ENCODE results near the gene LTB. TPM values are rescaled to one million over a fixed set of nuclear protein-coding genes. Genes with fewer than 3 reads are reported as not detected.

LTB gene
- total and polyA plus RNA-seq, 3 experiments from 2014 or later: 196 to 1,182 (median 206) TPM

- ChIA-PET CTCF (interaction anchor here (1.5 to 19.7 kb wide), 3 partner anchors 18 to 80 kb away, joined by 5 to 692 read pairs (median 576); partner anchors contain the start of genes ATP6V1G2, DDX39B, LST1 and LTA), POLR2A (interaction anchor here (0.6 to 2.2 kb wide), 8 partner anchors 15 to 33 kb away, joined by 3 to 13 read pairs (median 4); partner anchors contain the start of genes DDX39B and NCR3)
- Histone ChIP-seq H3K4me1 (ENCODE audit: insufficient read depth, low read length) (peaks cover 89% of the 10 kb centered on the region), H3K27ac (ENCODE audit: low read depth, low read length) (peak overlapping the region; percentile 60), H3K9me3 (ENCODE audit: low read length) (no peaks in the 10 kb centered on the region), H3K27me3 (ENCODE audit: insufficient read depth, low read length, poor library complexity, severe bottlenecking) (no peaks in the 10 kb centered on the region), H3K36me3 (ENCODE audit: insufficient read depth, low read length) (peaks cover 5% of the 10 kb centered on the region), H3K4me3 (ENCODE audit: low read length) (peak overlapping the region; percentile 82)
- Mint-ChIP-seq H3K27me3 (peaks cover 0 to 1% of the 10 kb centered on the region in 2 donors), H3K9me3 (peaks cover 0 to 2% (median 0%) of the 10 kb centered on the region in 5 donors), H3K27ac (peak overlapping the region; percentile 92 to 100 (median 100)), H3K36me3 (peaks cover 7 to 39% (median 10%) of the 10 kb centered on the region in 3 donors), H3K4me3 (peak overlapping the region; percentile 98 to 100 (median 100)), H3K4me1 (peaks cover 89 to 98% (median 98%) of the 10 kb centered on the region in 3 donors)
- no peak for DNase-seq
These were observed 7.8 kb downstream of the LTB start for GRCh38 chr6:31574106-31575061.

- Histone ChIP-seq H3K27ac (ENCODE audit: low read depth, low read length) (peak overlapping the region; percentile 32), H3K4me3 (ENCODE audit: low read length) (no peak overlapping the region), H3K9me3 (ENCODE audit: low read length) (no peaks in the 10 kb centered on the region), H3K27me3 (ENCODE audit: insufficient read depth, low read length, poor library complexity, severe bottlenecking) (no peaks in the 10 kb centered on the region), H3K4me1 (ENCODE audit: insufficient read depth, low read length) (peaks cover 90% of the 10 kb centered on the region), H3K36me3 (ENCODE audit: insufficient read depth, low read length) (peaks cover 5% of the 10 kb centered on the region)
- Mint-ChIP-seq H3K27me3 (peaks cover 0 to 1% of the 10 kb centered on the region in 2 donors), H3K9me3 (peaks cover 0 to 2% (median 0%) of the 10 kb centered on the region in 5 donors), H3K4me1 (peaks cover 88 to 98% (median 98%) of the 10 kb centered on the region in 3 donors), H3K4me3 (peak overlapping the region; percentile 98 to 100 (median 100)), H3K27ac (peak overlapping the region; percentile 97 to 100 (median 100)), H3K36me3 (peaks cover 4 to 34% (median 10%) of the 10 kb centered on the region in 3 donors)
- ChIA-PET CTCF (interaction anchor here (1.5 to 19.7 kb wide), 3 partner anchors 17 to 79 kb away, joined by 5 to 692 read pairs (median 576); partner anchors contain the start of genes ATP6V1G2, DDX39B, LST1 and LTA), POLR2A (interaction anchor here (0.7 to 2.2 kb wide), 6 partner anchors 14 to 45 kb away, joined by 3 to 8 read pairs (median 4); partner anchors contain the start of genes NCR3 and NFKBIL1)
- no peak for DNase-seq
These were observed 8.8 kb downstream of the LTB start for GRCh38 chr6:31573239-31574105.

GRCh38 chr6:31572041-31572911 is 9.9 kb downstream of the LTB start, which contains the start of gene LTA:
LTA (plus strand) TSS chr6:31572289; CDS start chr6:31572743, 454 bp downstream.
- CTCF ChIA-PET: interaction anchor here (1.5 to 32.2 kb wide), 5 partner anchors 10 to 77 kb away, joined by 3 to 692 read pairs (median 576); partner anchors contain the start of genes ATP6V1G2, DDX39B, LST1 and LTA
- H3K4me3 Mint-ChIP-seq: peak within 1 kb of the TSS; percentile 98 to 100 (median 100)
- peak within 1 kb of the TSS; percentile 97 to 100 (median 100) for H3K27ac Mint-ChIP-seq
- Histone ChIP-seq H3K9me3 (ENCODE audit: low read length) (no peaks in the 10 kb centered on the region), H3K4me3 (ENCODE audit: low read length) (peak within 1 kb of the TSS; percentile 79), H3K27ac (ENCODE audit: low read depth, low read length) (peak within 1 kb of the TSS; percentile 82), H3K27me3 (ENCODE audit: insufficient read depth, low read length, poor library complexity, severe bottlenecking) (no peaks in the 10 kb centered on the region), H3K36me3 (ENCODE audit: insufficient read depth, low read length) (peaks cover 2% of the 10 kb centered on the region), H3K4me1 (ENCODE audit: insufficient read depth, low read length) (peaks cover 92% of the 10 kb centered on the region)
- peaks cover 92 to 100% (median 99%) of the 10 kb centered on the region in 3 donors for H3K4me1 Mint-ChIP-seq
- H3K9me3 Mint-ChIP-seq: peaks cover 0 to 2% (median 0%) of the 10 kb centered on the region in 5 donors
- peaks cover 0 to 29% (median 12%) of the 10 kb centered on the region in 3 donors for H3K36me3 Mint-ChIP-seq
- POLR2A ChIA-PET: interaction anchor here (0.7 to 1.5 kb wide), 6 partner anchors 11 to 78 kb away, joined by 3 to 8 read pairs (median 4); partner anchors contain the start of genes NCR3 and NFKBIL1
- peak; percentile 64 to 84 (median 77) for DNase-seq
- peaks cover 0 to 3% of the 10 kb centered on the region in 2 donors for H3K27me3 Mint-ChIP-seq

- Histone ChIP-seq H3K27ac (ENCODE audit: low read depth, low read length) (no peak overlapping the region), H3K36me3 (ENCODE audit: insufficient read depth, low read length) (no peaks in the 10 kb centered on the region), H3K27me3 (ENCODE audit: insufficient read depth, low read length, poor library complexity, severe bottlenecking) (no peaks in the 10 kb centered on the region), H3K4me1 (ENCODE audit: insufficient read depth, low read length) (peaks cover 80% of the 10 kb centered on the region), H3K4me3 (ENCODE audit: low read length) (no peak overlapping the region), H3K9me3 (ENCODE audit: low read length) (no peaks in the 10 kb centered on the region)
- peaks cover 4 to 18% (median 7%) of the 10 kb centered on the region in 3 donors for H3K36me3 Mint-ChIP-seq
- peak overlapping the region; percentile 82 to 100 (median 97) for H3K27ac Mint-ChIP-seq
- ChIA-PET POLR2A (interaction anchor here (1.0 to 3.9 kb wide), 5 partner anchors 10 to 29 kb away, joined by 3 to 13 read pairs (median 4); partner anchors contain the start of gene LTB), CTCF (interaction anchor here (1.0 to 32.2 kb wide), 4 partner anchors 11 to 27 kb away, joined by 4 to 576 read pairs (median 36); partner anchors contain the start of genes LST1, LTB and TNF)
- DNase-seq: no peak
- peaks cover 0 to 3% of the 10 kb centered on the region in 2 donors for H3K27me3 Mint-ChIP-seq
- H3K9me3 Mint-ChIP-seq: peaks cover 0 to 2% (median 0%) of the 10 kb centered on the region in 5 donors
- peaks cover 75 to 92% (median 87%) of the 10 kb centered on the region in 3 donors for H3K4me1 Mint-ChIP-seq
- peak overlapping the region in 5 of 7 donors; percentile 32 to 50 (median 44) for H3K4me3 Mint-ChIP-seq
These were observed 12.2 kb downstream of the LTB start for GRCh38 chr6:31569861-31570536.

GRCh38 chr6:31568537-31568961 is 13.7 kb downstream of the LTB start:
- H3K4me3 ChIP-seq (ENCODE audit: low read length): peak overlapping the region; percentile 1
- H3K36me3 Mint-ChIP-seq: peaks cover 4 to 27% (median 11%) of the 10 kb centered on the region in 3 donors
- ChIA-PET POLR2A (interaction anchor here (1.3 to 3.9 kb wide), 4 partner anchors 9 to 14 kb away, joined by 3 to 13 read pairs (median 6); no protein-coding TSS in a partner anchor), CTCF (interaction anchor here (1.1 to 32.2 kb wide), 4 partner anchors 10 to 29 kb away, joined by 3 to 576 read pairs (median 32); partner anchors contain the start of genes LST1, LTB and TNF)
- H3K9me3 Mint-ChIP-seq: peaks cover 0 to 2% (median 0%) of the 10 kb centered on the region in 5 donors
- peaks cover 68 to 87% (median 82%) of the 10 kb centered on the region in 3 donors for H3K4me1 Mint-ChIP-seq
- no peaks in the 10 kb centered on the region for H3K9me3 ChIP-seq (ENCODE audit: low read length)
- DNase-seq: peak; percentile 51 to 84 (median 75)
- H3K27ac Mint-ChIP-seq: peak overlapping the region; percentile 92 to 100 (median 96)
- no peaks in the 10 kb centered on the region for H3K27me3 ChIP-seq (ENCODE audit: insufficient read depth, low read length, poor library complexity, severe bottlenecking)
- H3K27me3 Mint-ChIP-seq: peaks cover 0 to 2% of the 10 kb centered on the region in 2 donors
- peak overlapping the region; percentile 52 for H3K27ac ChIP-seq (ENCODE audit: low read depth, low read length)
- peak overlapping the region; percentile 41 to 81 (median 70) for H3K4me3 Mint-ChIP-seq
- peaks cover 65% of the 10 kb centered on the region for H3K4me1 ChIP-seq (ENCODE audit: insufficient read depth, low read length)
- H3K36me3 ChIP-seq (ENCODE audit: insufficient read depth, low read length): no peaks in the 10 kb centered on the region
